ENCODE results near the gene FAM151B. TPM values are rescaled to one million over a fixed set of nuclear protein-coding genes. Genes with fewer than 3 reads are reported as not detected.

FAM151B gene
- total RNA-seq, 3 donors from 2014 or later = 1.2 to 3.2 (median 1.5) TPM

- Histone ChIP-seq H3K36me3 (ENCODE audit: low read depth) (no peaks in the 10 kb centered on the region), H3K9me3 (no peaks in the 10 kb centered on the region), H3K4me3 (no peak overlapping the region), H3K4me1 (ENCODE audit: low read depth) (no peaks in the 10 kb centered on the region)
- intact Hi-C loops (cut with DNase I, micrococcal nuclease) = no loop called here
- no peak for TF ChIP-seq CTCF (IDR thresholded peaks at IDR 0.05)
- ATAC-seq = no peak
- DNase-seq = no peak
Measured at GRCh38 chr5:80541392-80541791, 53.5 kb downstream of the FAM151B start.

GRCh38 chr5:80554646-80555045 lies 66.7 kb downstream of the FAM151B start:
- no peak for ATAC-seq
- TF ChIP-seq CTCF (IDR thresholded peaks at IDR 0.05) = no peak
- intact Hi-C loops (cut with DNase I, micrococcal nuclease) = no loop called here
- no peaks in the 10 kb centered on the region for H3K36me3 ChIP-seq (ENCODE audit: low read depth)
- no peak for DNase-seq
- no peak overlapping the region for H3K4me3 ChIP-seq
- no peaks in the 10 kb centered on the region for H3K4me1 ChIP-seq (ENCODE audit: low read depth)
- no peaks in the 10 kb centered on the region for H3K9me3 ChIP-seq

- no peak for ATAC-seq
Measured at GRCh38 chr5:80555099-80555498, 67.2 kb downstream of the FAM151B start.

GRCh38 chr5:80559244-80559643 lies 71.3 kb downstream of the FAM151B start:
- no peaks in the 10 kb centered on the region for H3K36me3 ChIP-seq (ENCODE audit: low read depth)
- H3K9me3 ChIP-seq = no peaks in the 10 kb centered on the region
- DNase-seq (no peak), ATAC-seq (no peak)
- no peak overlapping the region for H3K4me3 ChIP-seq
- intact Hi-C loops (cut with DNase I, micrococcal nuclease) = no loop called here
- no peak for TF ChIP-seq CTCF (IDR thresholded peaks at IDR 0.05)
- H3K4me1 ChIP-seq (ENCODE audit: low read depth) = no peaks in the 10 kb centered on the region

More at GRCh38 chr5:80555099-80555498, 67.2 kb downstream of the FAM151B start:
- Histone ChIP-seq H3K9me3 (no peaks in the 10 kb centered on the region), H3K4me1 (ENCODE audit: low read depth) (no peaks in the 10 kb centered on the region), H3K36me3 (ENCODE audit: low read depth) (no peaks in the 10 kb centered on the region), H3K4me3 (no peak overlapping the region)
- intact Hi-C loops (cut with DNase I, micrococcal nuclease) = no loop called here
- no peak for DNase-seq
- no peak for TF ChIP-seq CTCF (IDR thresholded peaks at IDR 0.05)

- Histone ChIP-seq H3K4me1 (ENCODE audit: low read depth) (peaks cover 15% of the 10 kb centered on the region), H3K4me3 (no peak overlapping the region), H3K9me3 (no peaks in the 10 kb centered on the region), H3K36me3 (ENCODE audit: low read depth) (no peaks in the 10 kb centered on the region)
- intact Hi-C loops (cut with DNase I, micrococcal nuclease) = no loop called here
- DNase-seq (no peak), ATAC-seq (no peak)
- TF ChIP-seq CTCF (IDR thresholded peaks at IDR 0.05) = no peak
Measured at GRCh38 chr5:80565330-80565729, 77.4 kb downstream of the FAM151B start.

- no peak overlapping the region for H3K4me3 ChIP-seq
- ATAC-seq (no peak), DNase-seq (no peak)
- H3K4me1 ChIP-seq (ENCODE audit: low read depth) = peaks cover 15% of the 10 kb centered on the region
- TF ChIP-seq CTCF (IDR thresholded peaks at IDR 0.05) = no peak
- no peaks in the 10 kb centered on the region for H3K36me3 ChIP-seq (ENCODE audit: low read depth)
- H3K9me3 ChIP-seq = no peaks in the 10 kb centered on the region
- intact Hi-C loops (cut with DNase I, micrococcal nuclease) = no loop called here
Measured at GRCh38 chr5:80566711-80567259, 78.9 kb downstream of the FAM151B start.

Data from mucosa of descending colon (tissue), 3 donors.